Activated naive CD4-positive, alpha-beta T cell treated with anti-CD3 and anti-CD28 coated beads, Interleukin-2, amount 50 U/mL, for 24 hours (primary cell): ENCODE data around the gene CD33.

Source experiments
- H3K27ac Mint-ChIP-seq: one replicate; pipeline ENCODE4 v1.8.0; 2021; ENCODE audit warnings: mild to moderate bottlenecking, mixed read lengths
- H3K27me3 Mint-ChIP-seq: one replicate; pipeline ENCODE4 v1.8.0; 2021; ENCODE audit warnings: mixed read lengths
- H3K36me3 Mint-ChIP-seq: one replicate; pipeline ENCODE4 v1.8.0; 2021; ENCODE audit warnings: mixed read lengths
- H3K4me1 Mint-ChIP-seq: one replicate; pipeline ENCODE4 v1.8.0; 2021; ENCODE audit warnings: mixed read lengths
- H3K4me3 Mint-ChIP-seq: one replicate; pipeline ENCODE4 v1.8.0; 2021; ENCODE audit warnings: mild to moderate bottlenecking, mixed read lengths
- H3K9me3 Mint-ChIP-seq: one replicate; pipeline ENCODE4 v1.8.0; 2021; ENCODE audit warnings: mixed read lengths

CD33 gene

GRCh38 chr19:51272183-51272810 is 47.4 kb downstream of the CD33 start:
- peaks cover 2% of the 10 kb centered on the region for H3K27me3 Mint-ChIP-seq
- H3K27ac Mint-ChIP-seq = no peak overlapping the region
- no peaks in the 10 kb centered on the region for H3K36me3 Mint-ChIP-seq
- H3K4me3 Mint-ChIP-seq = no peak overlapping the region
- H3K9me3 Mint-ChIP-seq = no peaks in the 10 kb centered on the region
- H3K4me1 Mint-ChIP-seq = no peaks in the 10 kb centered on the region

- Mint-ChIP-seq H3K4me3 (no peak overlapping the region), H3K9me3 (no peaks in the 10 kb centered on the region), H3K4me1 (no peaks in the 10 kb centered on the region), H3K27ac (no peak overlapping the region), H3K36me3 (peaks cover 2% of the 10 kb centered on the region), H3K27me3 (peaks cover 7% of the 10 kb centered on the region)
These were observed 49.3 kb downstream of the CD33 start for GRCh38 chr19:51274049-51274770.

GRCh38 chr19:51277112-51277511 is 52.2 kb downstream of the CD33 start:
- Mint-ChIP-seq H3K4me1 (no peaks in the 10 kb centered on the region), H3K27ac (no peak overlapping the region), H3K36me3 (peaks cover 2% of the 10 kb centered on the region), H3K4me3 (no peak overlapping the region), H3K9me3 (no peaks in the 10 kb centered on the region), H3K27me3 (peaks cover 7% of the 10 kb centered on the region)

- peaks cover 2% of the 10 kb centered on the region for H3K36me3 Mint-ChIP-seq
- H3K27ac Mint-ChIP-seq = no peak overlapping the region
- H3K4me3 Mint-ChIP-seq = no peak overlapping the region
- H3K27me3 Mint-ChIP-seq = peaks cover 9% of the 10 kb centered on the region
- H3K9me3 Mint-ChIP-seq = no peaks in the 10 kb centered on the region
- no peaks in the 10 kb centered on the region for H3K4me1 Mint-ChIP-seq
These were observed 57.5 kb downstream of the CD33 start for GRCh38 chr19:51282335-51282734.

GRCh38 chr19:51285682-51286081 is 60.8 kb downstream of the CD33 start:
- Mint-ChIP-seq H3K27ac (no peak overlapping the region), H3K4me1 (no peaks in the 10 kb centered on the region)

More at GRCh38 chr19:51285682-51286081, 60.8 kb downstream of the CD33 start:
- peaks cover 3% of the 10 kb centered on the region for H3K27me3 Mint-ChIP-seq
- H3K9me3 Mint-ChIP-seq = no peaks in the 10 kb centered on the region
- H3K36me3 Mint-ChIP-seq = no peaks in the 10 kb centered on the region
- H3K4me3 Mint-ChIP-seq = no peak overlapping the region
